GM18858 (cell line): ENCODE results near the gene STRA6.
"Not testable (repeated sequence)": the region's sequence is repeated elsewhere in the genome, so short reads cannot be mapped to it uniquely, and the experiment has no call there.

Source experiments
- ATAC-seq: cut with Tn5 transposase; IDR thresholded peaks from one replicate; pipeline ENCODE4 v1.9.1; 2021; ENCODE audit not compliant: unreplicated experiment

STRA6 gene

DNA sequence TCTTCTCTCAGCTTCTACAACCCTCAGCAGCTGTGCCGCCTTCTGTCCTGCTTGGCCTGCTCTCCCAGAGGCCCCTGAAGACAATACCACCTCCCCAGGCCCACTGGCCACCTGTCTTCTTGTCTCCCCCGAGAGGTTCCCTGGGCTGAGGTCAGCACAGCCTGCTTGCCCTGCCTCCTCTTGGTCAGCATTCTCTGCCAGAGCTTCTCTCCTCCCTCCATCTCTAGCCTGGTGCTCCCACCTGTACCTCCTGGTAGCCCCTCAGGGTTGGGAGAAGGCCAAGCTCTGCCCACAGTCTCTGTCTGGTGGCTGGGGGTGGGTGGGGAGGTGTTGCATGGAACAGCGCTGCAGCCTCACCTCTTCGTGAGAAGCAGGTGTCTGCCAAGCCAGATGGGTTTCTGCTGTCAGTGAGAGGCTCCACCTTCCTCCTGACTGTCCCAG lies 34.7 kb downstream of the STRA6 start:
- ATAC-seq = no peak

DNA sequence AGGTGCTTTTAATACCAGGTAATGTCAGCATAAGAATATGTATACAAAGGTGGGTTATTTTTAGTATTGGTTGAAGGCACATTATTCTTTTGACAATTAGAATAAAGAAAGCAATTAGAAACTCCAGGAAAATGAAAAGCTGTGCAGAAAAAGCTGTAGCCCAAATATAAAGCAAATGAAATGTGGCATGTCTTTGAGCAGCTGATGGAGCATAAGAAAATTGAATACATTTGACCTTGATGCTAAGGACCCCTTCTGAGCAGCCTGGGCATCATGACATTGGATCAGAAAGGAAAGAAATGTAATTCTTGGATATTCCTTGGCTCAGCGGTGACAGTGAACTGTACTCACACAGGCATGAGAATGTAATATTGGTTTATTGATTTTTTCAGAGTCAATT lies 37.1 kb downstream of the STRA6 start:
- ATAC-seq = no peak

DNA sequence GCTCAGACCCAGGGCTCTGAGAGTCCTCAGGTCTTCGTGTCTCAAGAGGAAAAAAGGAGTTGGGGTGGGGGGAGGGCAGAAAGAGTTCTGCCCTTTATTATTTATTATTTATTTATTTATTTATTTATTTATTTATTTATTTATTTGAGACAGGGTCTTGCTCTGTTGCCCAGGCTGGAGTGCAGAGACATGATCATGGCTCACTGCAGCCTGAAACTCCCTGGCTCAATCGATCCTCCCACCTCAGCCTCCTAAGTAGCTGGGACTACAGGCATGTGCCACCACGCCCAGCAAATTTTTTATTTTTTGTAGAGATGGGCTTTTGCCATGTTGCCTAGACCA lies 40.4 kb downstream of the STRA6 start:
- not testable (repeated sequence) for ATAC-seq

DNA sequence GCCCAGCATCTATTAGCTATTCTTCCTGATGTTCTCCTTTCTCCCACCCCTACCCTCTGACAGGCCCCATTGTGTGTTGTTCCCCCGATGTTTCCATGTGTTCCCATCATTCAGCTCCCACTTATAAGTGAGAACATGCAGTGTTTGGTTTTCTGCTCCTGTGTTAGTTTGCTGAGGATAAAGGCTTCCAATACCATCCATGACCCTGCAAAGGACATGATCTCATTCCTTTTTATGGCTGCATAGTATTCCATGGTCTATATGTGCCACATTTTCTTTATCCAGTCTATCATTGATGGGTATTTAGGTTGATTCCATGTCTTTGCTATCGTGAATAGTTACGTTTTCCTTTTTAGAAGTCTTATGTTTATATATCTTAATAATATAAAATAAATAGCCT lies 42.2 kb downstream of the STRA6 start:
- not testable (repeated sequence) for ATAC-seq

DNA sequence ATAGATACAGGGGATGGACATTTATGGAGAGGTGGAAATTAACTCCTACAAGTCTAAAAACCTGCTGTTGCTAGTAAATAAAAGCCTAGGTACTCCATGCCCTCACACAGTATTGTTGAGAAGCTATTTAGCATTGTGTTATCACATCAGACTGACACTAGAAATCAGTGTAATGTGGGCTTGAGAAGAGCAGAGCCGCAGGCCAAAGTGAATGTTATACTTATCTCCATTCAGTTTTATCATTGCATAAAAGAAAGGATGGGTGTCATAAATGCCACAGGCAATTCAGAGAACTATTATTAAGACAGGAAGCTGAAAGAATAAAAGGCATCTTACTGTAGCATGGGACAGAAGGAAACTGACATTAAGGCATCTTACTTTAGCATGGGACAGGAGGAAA lies 42.8 kb downstream of the STRA6 start:
- no peak for ATAC-seq

DNA sequence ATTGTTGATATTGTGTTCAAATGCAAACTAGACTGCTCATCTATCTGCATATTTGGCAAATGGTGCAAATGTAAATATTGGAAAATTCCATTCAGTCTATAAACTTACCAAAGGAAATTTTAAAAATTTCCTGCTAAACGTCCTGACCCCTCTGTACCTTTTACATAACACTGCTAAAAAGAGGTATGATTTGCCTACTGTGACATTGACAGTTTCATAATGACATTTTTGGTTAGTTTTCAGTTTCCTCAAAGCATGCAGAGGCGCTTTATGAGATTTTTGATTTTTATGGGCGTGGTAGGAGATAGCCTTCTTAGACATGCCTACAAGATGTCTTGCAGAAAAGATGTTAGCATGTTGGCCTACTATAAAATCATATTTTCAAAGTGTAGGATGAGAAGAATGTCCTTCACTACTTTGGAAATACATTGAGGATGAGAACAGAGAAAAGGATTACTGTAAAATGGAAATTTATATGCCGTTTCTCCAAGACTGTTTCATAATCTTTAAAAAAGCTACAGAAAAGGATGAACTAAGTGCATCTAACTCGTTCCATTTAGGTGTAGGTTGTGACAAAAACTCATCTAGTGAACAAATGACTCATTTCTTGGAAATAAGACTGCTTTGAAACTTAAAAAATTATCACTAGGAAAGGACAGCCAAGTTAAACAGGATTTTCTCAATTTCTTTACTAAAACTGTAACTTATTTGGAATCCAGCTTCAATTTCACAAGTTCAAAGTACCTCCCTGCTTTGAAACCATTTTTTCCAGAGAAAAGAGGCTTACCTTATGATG lies 43.5 kb downstream of the STRA6 start:
- ATAC-seq = peak; percentile 71

DNA sequence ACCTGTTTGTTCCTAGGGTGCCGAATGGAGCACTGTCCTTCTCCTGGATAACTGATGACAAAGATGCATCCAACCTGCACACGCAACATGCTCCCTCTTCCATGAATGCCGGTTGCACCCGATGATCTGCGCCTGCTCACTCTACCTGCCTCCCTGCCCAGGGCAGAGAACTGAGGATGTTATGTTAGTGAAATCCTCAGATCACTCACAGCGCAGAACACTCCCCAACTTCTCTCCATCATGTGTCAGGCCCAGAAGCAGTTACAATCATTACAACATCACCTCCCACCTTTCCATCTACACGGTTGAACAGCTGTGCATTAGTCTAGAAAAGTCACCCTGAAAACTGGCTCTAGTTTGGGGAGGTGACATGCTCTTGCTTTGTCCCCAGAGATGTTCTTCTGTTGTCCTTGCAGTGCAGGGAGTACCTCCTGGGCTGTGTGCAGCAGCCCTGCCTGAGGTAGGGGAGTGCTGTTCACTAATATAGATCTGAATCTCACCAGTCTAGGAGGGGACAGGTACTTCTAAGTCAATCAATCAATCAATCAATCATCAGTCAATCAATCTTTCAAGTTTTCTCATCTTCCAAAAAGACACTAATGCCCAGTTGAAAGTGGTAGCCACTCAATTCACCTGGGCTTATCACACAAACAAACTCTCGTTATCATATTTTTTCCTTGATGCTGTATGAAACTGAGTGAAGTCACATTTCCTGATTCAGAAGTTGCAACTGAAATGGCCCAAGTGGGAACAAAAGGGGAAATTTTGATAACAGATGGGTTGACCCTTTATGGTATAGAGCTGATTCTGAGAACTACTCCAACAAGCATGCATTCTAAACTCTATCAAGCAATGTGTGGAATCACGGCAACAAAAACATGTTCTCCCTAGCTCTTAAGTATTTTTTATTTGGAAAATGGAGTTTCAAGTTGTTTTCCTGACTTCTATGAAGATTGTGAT lies 44.4 kb downstream of the STRA6 start:
- no peak for ATAC-seq

DNA sequence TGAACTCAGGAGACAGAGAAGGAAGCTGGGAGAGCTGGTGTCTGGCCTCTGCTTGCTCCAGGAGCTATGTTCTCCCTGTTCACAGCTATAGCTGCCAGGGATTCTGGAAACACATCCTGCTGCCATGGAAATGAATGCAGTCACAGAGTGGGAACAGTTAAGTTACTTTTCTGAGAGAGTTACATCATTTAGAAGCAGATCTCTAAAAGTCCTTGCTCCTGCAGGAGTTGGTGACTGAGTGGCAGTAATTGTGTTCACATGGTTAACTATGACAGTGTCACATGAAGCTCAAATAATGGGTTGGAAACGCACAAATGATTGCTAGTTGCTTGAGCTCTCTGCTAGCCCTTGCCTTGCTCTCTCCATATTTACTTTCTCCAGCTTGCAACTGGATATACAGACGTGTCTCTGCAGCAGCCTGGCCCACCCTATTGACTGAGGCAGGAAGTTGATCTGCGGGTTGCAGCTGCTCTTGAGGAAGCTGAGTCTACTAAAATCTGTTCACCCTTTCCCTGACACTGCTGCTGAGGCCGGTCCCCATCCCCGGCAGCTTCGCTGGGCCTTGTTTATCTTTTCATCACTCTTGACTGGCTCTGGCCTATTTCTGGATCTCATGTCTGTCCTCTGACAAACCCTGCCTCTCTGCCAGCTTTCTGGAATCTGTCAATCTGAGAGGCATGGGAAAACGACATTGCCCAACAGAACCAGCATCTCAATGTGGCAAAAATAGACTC lies 45.7 kb downstream of the STRA6 start:
- ATAC-seq = no peak

DNA sequence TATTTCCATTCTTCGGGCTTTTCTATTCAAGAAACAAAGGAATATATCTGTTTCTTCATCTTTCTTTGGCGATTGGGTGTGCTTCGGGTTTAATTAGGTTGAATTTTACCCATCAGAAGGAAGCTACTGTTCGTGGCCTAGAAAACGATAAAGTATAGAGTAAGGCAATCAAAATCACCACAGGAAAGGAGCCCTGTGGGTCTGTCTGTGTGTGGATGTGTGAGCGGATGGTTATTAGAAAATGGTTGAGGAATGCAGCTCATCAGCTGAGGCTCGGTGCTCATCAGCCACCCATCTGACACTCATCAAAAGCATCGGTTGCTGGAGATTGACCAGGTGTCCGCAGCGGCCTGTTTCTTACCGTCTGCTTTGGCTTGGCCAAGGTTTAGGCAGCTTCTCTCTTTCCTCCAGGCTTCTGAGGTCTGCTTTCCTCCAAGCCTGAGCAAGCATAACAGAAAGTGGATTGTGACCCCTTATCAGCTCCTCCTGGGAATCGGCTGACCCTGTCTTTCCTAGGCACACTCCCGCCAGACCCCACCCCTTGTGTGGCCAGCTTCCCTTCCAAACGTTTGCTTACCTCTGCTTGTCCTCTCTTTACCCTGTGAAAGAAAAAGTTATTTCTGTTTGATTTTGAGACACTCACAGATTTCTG lies 46.7 kb downstream of the STRA6 start:
- ATAC-seq = no peak

DNA sequence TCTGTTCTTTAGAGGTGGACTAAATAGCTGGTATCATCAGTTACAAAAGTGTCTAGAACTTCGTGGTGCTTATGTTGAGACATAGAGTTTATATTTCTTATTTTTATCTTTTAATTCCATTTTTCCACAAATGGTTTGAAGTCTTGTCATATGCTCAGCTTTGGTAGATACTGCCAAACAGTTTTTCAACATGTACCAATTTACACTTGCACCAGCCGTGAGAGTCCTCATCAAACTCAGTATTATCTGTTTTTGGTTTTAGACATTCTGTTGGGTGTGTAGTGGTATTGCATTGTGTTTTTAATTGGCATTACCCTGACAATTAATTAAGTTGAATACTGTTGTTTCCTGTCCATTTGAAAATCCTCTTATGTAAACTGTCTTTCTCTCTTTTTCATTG lies 55.5 kb downstream of the STRA6 start:
- ATAC-seq = no peak

DNA sequence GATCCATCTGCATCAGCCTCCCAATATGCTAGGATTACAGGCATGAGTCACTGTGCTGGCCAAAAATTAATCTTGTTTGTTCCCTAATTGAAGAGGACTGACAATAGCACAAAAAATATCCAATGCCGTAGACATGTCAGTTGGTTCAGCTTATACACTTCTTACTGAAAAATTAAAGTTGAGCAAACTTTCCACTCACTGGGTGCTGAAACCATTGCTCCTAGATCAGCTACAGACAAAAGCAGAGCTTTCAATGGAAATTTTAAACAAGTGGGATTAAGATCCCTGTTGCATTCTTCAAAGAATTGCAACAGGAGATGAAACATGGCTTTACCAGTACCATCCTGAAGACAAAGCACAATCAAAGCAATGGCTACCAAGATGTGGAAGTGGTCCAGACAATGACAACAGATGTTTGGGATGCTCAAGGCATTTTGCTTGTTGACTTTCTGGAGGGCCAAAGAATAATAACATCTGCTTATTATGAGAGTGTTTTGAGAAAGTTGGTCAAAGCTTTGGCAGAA lies 56.2 kb downstream of the STRA6 start:
- ATAC-seq = no peak

DNA sequence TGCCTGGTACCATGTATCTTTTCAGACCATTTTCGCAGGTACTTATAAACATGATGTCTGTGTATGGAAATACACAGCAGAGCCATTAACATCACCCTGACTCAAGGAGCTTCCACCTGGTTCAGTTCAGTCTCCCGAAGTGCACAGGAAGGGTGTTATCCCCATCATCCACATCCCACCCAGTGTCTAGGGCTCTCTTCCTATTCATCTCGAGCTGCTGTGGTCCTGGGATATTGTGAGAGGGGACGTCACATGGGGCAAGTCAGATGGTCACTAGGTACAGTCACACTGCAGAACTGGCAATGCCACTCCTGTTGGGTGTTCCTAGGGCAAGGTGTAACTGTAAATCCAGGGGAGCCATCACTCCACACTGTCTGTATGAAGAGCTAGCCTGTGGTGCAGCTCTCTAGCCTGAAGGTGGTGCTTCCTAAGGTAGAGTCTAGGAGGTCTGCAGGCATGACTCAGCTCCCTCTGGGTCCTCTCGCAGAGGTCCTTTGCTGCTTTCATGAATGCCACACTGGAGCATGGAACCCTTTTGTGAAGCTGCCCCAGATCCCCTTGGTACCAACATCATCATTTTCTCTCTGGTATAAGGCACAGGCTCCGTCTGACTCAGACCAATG lies 58.3 kb downstream of the STRA6 start:
- ATAC-seq = no peak

DNA sequence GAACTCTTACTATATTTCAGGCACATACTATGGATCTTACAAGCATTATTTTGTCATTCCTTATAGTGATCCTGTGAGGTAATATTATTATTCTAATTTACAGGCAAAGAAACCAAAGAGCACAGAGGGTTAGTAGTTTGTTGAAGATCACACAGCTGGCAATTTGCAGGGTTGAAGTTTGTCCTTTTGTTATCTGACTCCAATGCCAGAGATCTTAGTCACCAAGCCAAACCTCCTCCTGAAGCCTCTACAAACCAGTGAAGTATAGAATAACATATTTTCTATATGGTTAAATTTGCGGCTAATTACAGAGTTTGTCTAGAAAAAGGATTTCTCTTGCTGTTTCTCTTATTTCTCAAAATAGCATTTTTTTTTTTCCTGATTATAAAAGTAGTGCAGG lies 61.0 kb downstream of the STRA6 start:
- no peak for ATAC-seq

DNA sequence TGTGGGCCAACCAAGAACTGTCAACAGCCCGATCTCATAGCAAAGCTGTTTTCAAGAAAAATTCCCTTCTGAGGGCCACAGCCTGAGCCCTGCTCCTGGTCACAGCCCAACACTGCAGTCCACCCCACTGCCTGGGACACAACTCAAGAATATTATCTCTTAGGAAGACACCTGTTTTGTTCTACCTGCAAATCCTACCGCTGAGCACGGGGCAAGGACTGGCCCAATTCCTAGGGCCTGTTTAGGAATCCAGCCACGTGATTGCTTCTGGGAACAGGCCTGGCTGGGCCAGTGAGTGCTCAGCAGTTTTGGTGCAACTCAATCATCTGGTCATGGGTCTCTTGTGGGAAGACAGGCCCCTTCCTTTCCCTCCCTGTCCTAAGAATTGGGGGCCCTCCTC lies 63.9 kb downstream of the STRA6 start:
- no peak for ATAC-seq

DNA sequence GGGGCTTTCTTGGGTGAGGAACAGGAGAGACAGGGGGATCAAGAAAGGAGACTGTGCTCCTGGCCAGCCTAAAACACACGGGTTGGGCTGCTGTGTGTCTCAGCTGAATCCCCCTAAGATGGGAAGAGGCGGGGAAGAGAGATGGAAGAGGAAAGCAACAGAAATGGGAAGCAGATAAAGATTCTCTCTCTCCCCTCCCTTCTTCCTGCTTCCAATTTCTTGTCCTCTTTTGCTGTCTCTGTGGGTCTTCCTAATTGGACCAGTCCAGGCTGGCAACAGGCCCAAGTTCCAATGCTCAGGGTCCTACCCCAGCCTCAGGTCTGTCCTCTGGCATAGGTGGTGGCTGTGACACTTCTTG lies 65.1 kb downstream of the STRA6 start:
- ATAC-seq = no peak

DNA sequence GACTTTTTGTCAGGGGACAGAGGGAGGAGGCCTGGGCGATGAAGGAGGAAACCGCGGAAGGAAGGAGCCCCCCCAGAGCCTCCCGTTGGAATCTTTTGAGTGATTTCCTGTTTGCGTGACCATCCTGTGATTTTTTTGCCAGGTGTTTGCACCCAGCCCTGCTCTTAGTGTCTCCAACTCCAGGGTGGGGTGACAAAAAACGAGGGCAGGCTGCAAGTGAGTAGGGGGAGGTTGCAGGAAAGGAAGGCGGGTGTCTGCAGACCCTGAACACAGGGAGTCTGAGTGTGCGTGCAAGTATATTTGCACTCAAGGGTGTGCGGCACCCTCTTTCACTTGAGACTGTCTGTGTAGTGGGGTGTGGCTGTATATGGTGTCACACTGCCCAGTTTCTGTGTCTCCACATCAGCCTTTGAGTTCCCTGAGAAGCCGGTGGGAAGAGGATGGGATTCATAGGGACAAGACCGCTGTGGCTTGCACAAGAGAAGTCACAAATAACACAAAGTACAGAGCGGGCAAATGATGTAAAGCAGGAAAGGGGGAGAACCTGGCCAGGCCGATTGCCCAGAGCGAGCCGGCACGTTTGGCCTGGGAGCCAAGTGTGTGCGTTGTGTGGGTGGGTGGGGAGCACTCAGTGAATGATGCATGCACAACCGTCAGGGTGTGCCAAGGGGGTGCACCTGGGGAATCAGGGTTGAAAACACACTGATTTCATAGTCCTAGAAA lies 65.6 kb downstream of the STRA6 start:
- no peak for ATAC-seq

DNA sequence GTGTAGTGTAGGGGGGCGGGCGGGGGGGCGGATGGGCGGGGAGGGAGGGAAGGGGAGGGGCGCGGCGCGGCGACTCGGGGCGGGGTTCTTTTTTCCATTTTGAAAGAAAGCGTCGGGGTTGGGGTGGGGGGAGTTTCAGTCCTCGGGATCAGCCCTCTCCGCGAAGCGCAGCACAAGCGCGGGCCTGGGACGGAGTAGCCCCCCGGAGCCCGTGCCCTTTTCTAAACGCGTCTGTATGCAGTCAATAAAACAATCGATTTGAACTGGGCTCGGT lies 66.1 kb downstream of the STRA6 start:
- ATAC-seq = no peak

DNA sequence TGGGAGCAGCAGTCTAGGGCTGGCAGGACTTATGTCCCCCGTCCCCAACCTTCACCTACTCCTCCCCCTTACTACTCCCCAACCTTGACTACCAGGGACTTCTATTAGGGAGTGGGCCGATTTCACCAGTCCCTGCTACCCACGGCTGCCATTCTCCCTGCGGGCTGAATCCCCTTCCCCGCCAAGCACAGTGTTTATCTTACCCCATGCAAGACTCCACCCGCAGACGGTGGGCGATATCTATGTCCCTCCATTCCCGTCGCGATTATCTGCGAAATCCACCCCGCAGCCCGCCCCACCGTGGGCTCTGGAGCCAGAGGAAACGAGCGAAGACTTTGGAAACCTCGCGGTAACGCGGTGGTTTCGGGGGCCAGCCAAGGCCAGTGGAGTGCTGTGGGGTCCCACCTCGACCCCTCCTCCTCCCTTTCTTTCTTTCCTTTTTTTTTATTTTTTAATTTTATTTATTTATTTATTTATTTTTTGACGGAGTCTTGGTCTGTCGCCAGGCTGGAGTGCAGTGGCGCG lies 67.5 kb downstream of the STRA6 start:
- no peak for ATAC-seq

DNA sequence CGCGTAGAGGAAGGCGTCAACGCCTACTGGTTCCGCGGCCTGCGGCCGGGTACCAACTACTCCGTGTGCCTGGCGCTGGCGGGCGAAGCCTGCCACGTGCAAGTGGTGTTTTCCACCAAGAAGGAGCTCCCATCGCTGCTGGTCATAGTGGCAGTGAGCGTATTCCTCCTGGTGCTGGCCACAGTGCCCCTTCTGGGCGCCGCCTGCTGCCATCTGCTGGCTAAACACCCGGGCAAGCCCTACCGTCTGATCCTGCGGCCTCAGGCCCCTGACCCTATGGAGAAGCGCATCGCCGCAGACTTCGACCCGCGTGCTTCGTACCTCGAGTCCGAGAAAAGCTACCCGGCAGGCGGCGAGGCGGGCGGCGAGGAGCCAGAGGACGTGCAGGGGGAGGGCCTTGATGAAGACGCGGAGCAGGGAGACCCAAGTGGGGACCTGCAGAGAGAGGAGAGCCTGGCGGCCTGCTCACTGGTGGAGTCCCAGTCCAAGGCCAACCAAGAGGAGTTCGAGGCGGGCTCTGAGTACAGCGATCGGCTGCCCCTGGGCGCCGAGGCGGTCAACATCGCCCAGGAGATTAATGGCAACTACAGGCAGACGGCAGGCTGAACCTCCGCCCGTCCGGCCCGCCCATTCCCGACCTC lies 68.1 kb downstream of the STRA6 start:
- no peak for ATAC-seq
